Liver (tissue), 9 donors: ENCODE results near the gene CDHR5. TPM values are rescaled to one million over a fixed set of nuclear protein-coding genes. Genes with fewer than 3 reads are reported as not detected.

ENCODE experiments used
- DNase-seq: peaks from one replicate; pipeline ENCODE4 v3.0.0-alpha.2; 2017; ENCODE audit warnings: low spot score
- H3K27ac ChIP-seq, 2 donors: one replicate each; pipeline ENCODE4 v1.7.0; 2013; ENCODE audit warnings: inconsistent platforms in 2 of 2, low read length in 2 of 2, control low read depth in 1 of 2, low read depth in 1 of 2, mild to moderate bottlenecking in 1 of 2
- H3K27me3 ChIP-seq, 4 donors: one replicate each; pipeline versions ENCODE4 v1.6.1 to v1.7.0; 2013; ENCODE audit warnings: low read length in 3 of 4, inconsistent platforms in 1 of 4, mild to moderate bottlenecking in 1 of 4, moderate library complexity in 1 of 4; ENCODE audit not compliant: control insufficient read depth in 4 of 4, insufficient read depth in 4 of 4
- H3K36me3 ChIP-seq, 4 donors: one replicate each; pipeline versions ENCODE4 v1.6.1 to v1.7.0; 2013; ENCODE audit warnings: low read length in 3 of 4, mild to moderate bottlenecking in 3 of 4, low read depth in 1 of 4, moderate library complexity in 1 of 4; ENCODE audit not compliant: control insufficient read depth in 4 of 4, insufficient read depth in 3 of 4
- H3K4me1 ChIP-seq, 4 donors: one replicate each; pipeline versions ENCODE4 v1.6.1 to v1.7.0; 2013; ENCODE audit warnings: low read length in 3 of 4, mild to moderate bottlenecking in 3 of 4, moderate library complexity in 1 of 4; ENCODE audit not compliant: control insufficient read depth in 4 of 4, insufficient read depth in 4 of 4
- H3K4me3 ChIP-seq, 3 donors: one replicate each; pipeline versions ENCODE4 v1.6.1 to v1.7.0; 2013; ENCODE audit warnings: low read length in 3 of 3, control low read depth in 1 of 3, low read depth in 1 of 3, mild to moderate bottlenecking in 1 of 3
- H3K9ac ChIP-seq, 2 donors: one replicate each; pipeline ENCODE4 v1.7.0; 2013; ENCODE audit warnings: low read length in 2 of 2, mild to moderate bottlenecking in 2 of 2, moderate library complexity in 2 of 2, control low read depth in 1 of 2, low read depth in 1 of 2
- H3K9me3 ChIP-seq, 4 donors: one replicate each; pipeline versions ENCODE4 v1.6.1 to v1.7.0; 2013; ENCODE audit warnings: low read length in 3 of 4; ENCODE audit not compliant: control insufficient read depth in 4 of 4
- FOXA1 ChIP-seq: IDR thresholded peaks from 2 replicates; pipeline ENCODE4 v1.6.1; 2016; ENCODE audit warnings: antibody characterized with exemption
- FOXA2 ChIP-seq: IDR thresholded peaks from 2 replicates; pipeline ENCODE4 v1.6.1; 2016; ENCODE audit warnings: antibody characterized with exemption
- GABPA ChIP-seq, 2 donors: IDR thresholded peaks in 1 of 2; conservative IDR thresholded peaks in 1 of 2; 2 replicates each; pipeline ENCODE4 v1.6.1; 2016; ENCODE audit warnings: antibody characterized with exemption in 2 of 2, mild to moderate bottlenecking in 1 of 2, moderate library complexity in 1 of 2
- HNF4A ChIP-seq, 2 donors: conservative IDR thresholded peaks; 2 replicates each; pipeline ENCODE4 v1.6.1; 2016; ENCODE audit warnings: antibody characterized with exemption in 2 of 2, mild to moderate bottlenecking in 2 of 2
- HNF4G ChIP-seq: IDR thresholded peaks from 2 replicates; pipeline ENCODE4 v1.6.1; 2016; ENCODE audit warnings: antibody characterized with exemption
- JUND ChIP-seq, 2 donors: IDR thresholded peaks; 2 replicates each; pipeline ENCODE4 v1.6.1; 2016; ENCODE audit warnings: antibody characterized with exemption in 2 of 2
- MAX ChIP-seq: IDR thresholded peaks from 2 replicates; pipeline ENCODE4 v1.6.1; 2016; ENCODE audit warnings: antibody characterized with exemption
- NR2F2 ChIP-seq: IDR thresholded peaks from 2 replicates; pipeline ENCODE4 v1.6.1; 2016; ENCODE audit warnings: antibody characterized with exemption
- RAD21 ChIP-seq, 2 donors: IDR thresholded peaks; 2 replicates each; pipeline ENCODE4 v1.6.1; 2016; ENCODE audit warnings: antibody characterized with exemption in 2 of 2, mild to moderate bottlenecking in 2 of 2
- REST ChIP-seq: IDR thresholded peaks from 2 replicates; pipeline ENCODE4 v1.6.1; 2016; ENCODE audit warnings: antibody characterized with exemption, mild to moderate bottlenecking
- RXRA ChIP-seq, 2 donors: IDR thresholded peaks; 2 replicates each; pipeline ENCODE4 v1.6.1; 2017 to 2018; ENCODE audit warnings: antibody characterized with exemption in 2 of 2, mild to moderate bottlenecking in 1 of 2
- SP1 ChIP-seq: IDR thresholded peaks from 2 replicates; pipeline ENCODE4 v1.6.1; 2018; ENCODE audit warnings: antibody characterized with exemption, mild to moderate bottlenecking
- TAF1 ChIP-seq: conservative IDR thresholded peaks from 2 replicates; pipeline ENCODE4 v1.6.1; 2016; ENCODE audit warnings: antibody characterized with exemption, mild to moderate bottlenecking
- WGBS: extraction: QIAGEN DNeasy Blood & Tissue Kit; methylation state at CpG from one replicate; pipeline ENCODE4 v1.1.7; 2013; 5-methylcytosine and 5-hydroxymethylcytosine counted together
- polyA plus RNA-seq, 2 donors: library from polyadenylated mRNA; stranded (reverse) in 1 of 2; unstranded in 1 of 2; fragments of 200-250 nt in 1 of 2; fragments of >200 nt in 1 of 2; fragmentation: Nextera tagmentation in 1 of 2; extraction: Ambion mirVana in 1 of 2; gene quantifications; one replicate each; pipeline versions ENCODE4 v1.2.1 to v1.2.3, GENCODE V29; 2013 to 2015
- total RNA-seq, 2 donors: library from RNA; depleted of rRNA; stranded (reverse); fragments of >200 nt; gene quantifications; one replicate each; pipeline ENCODE4 v1.2.3, GENCODE V29; 2014
- TF ChIP-seq, protein P1 (sequence below): fragments of 150-350 bp; IDR thresholded peaks from 2 replicates; pipeline ENCODE4 v1.5.1; 2017; ENCODE audit warnings: improper control_type of control experiment, low read depth, low read length; ENCODE audit not compliant: missing input control
- TF ChIP-seq, protein P2 (sequence below): IDR thresholded peaks from 2 replicates; pipeline ENCODE4 v1.6.1; 2016; ENCODE audit warnings: antibody characterized with exemption
- donor health status: healthy.
- donor health status: healthy.
- donor health status: healthy.
- donor health status: healthy.
- donor health status: healthy.

CDHR5 gene
- total and polyA plus RNA-seq, 4 donors: 29.4 to 86.2 (median 57.2) TPM

DNA sequence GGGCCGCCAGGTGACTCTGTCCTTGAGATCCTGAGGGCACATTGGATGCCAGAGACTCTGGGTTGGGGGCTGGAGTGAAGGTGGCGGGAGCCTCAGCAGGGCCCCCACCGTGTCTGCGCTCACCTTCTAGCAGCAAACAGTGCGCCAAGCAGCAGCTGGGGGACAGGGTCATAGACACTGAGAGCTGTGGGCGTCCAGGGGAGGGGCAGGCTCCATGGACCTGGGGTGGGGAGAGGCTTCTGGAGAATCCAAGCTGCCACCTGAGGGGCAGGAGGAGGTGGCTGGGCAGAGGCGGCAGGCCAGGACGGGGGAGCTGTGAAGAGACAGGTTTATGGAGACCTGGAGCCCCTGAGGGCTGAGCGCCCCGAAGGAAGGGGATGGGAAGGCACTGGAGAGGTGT lies 40.5 kb downstream of the CDHR5 start (continued):
- no peak for TF ChIP-seq TAF1

DNA sequence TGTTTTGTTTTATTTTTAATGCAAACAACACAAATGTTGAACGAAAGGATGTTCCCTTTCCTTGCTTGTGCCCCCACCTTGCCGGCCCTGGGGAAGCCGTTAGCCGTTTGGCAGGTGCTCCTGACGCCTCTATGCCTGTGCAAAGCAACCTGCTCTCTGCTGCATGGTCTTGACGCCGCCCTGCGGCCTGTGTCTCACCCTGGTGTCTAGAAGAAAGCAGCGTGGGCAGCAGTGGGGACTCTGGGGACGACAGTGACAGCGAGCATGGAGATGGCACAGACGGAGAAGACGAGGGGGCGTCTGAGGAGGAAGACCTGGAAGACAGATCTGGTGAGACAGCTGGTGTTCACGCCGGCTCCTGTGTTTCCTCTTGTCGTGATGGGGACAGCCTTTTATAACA lies 43.0 kb downstream of the CDHR5 start:
- Histone ChIP-seq H3K9ac (no peak overlapping the region), H3K9me3 (no peaks in the 10 kb centered on the region), H3K27ac (no peak overlapping the region), H3K27me3 (no peaks in the 10 kb centered on the region), H3K4me3 (no peak overlapping the region), H3K36me3 (peaks cover 0 to 13% (median 9%) of the 10 kb centered on the region in 4 donors), H3K4me1 (peaks cover 22 to 59% (median 50%) of the 10 kb centered on the region in 4 donors)
- no peak for DNase-seq
- 87% methylated on average over 17 of the region's 17 CpGs for WGBS
- TF ChIP-seq, protein P1, sequence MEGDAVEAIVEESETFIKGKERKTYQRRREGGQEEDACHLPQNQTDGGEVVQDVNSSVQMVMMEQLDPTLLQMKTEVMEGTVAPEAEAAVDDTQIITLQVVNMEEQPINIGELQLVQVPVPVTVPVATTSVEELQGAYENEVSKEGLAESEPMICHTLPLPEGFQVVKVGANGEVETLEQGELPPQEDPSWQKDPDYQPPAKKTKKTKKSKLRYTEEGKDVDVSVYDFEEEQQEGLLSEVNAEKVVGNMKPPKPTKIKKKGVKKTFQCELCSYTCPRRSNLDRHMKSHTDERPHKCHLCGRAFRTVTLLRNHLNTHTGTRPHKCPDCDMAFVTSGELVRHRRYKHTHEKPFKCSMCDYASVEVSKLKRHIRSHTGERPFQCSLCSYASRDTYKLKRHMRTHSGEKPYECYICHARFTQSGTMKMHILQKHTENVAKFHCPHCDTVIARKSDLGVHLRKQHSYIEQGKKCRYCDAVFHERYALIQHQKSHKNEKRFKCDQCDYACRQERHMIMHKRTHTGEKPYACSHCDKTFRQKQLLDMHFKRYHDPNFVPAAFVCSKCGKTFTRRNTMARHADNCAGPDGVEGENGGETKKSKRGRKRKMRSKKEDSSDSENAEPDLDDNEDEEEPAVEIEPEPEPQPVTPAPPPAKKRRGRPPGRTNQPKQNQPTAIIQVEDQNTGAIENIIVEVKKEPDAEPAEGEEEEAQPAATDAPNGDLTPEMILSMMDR: no peak
- TF ChIP-seq RXRA (IDR thresholded peaks at IDR 0.05) (no peak), HNF4A (conservative IDR thresholded peaks at IDR 0.05) (peak in 1 of 2 donors; percentile 2)

- no peak for TF ChIP-seq HNF4G
- no peak for TF ChIP-seq FOXA2
- TF ChIP-seq GABPA (IDR thresholded peaks at IDR 0.05 in 1 of 2, conservative IDR thresholded peaks at IDR 0.05 in 1 of 2): no peak
- no peak for TF ChIP-seq RAD21 (IDR thresholded peaks at IDR 0.05)
- peak; percentile 12 to 58 for TF ChIP-seq HNF4A (conservative IDR thresholded peaks at IDR 0.05)
- peak in 1 of 2 donors; percentile 54 for TF ChIP-seq RXRA (IDR thresholded peaks at IDR 0.05)
- no peak for TF ChIP-seq MAX
- TF ChIP-seq REST: no peak
- no peak for TF ChIP-seq FOXA1
- TF ChIP-seq NR2F2: no peak
- TF ChIP-seq JUND (IDR thresholded peaks at IDR 0.05): no peak
- no peak for TF ChIP-seq SP1
- TF ChIP-seq, protein P2, sequence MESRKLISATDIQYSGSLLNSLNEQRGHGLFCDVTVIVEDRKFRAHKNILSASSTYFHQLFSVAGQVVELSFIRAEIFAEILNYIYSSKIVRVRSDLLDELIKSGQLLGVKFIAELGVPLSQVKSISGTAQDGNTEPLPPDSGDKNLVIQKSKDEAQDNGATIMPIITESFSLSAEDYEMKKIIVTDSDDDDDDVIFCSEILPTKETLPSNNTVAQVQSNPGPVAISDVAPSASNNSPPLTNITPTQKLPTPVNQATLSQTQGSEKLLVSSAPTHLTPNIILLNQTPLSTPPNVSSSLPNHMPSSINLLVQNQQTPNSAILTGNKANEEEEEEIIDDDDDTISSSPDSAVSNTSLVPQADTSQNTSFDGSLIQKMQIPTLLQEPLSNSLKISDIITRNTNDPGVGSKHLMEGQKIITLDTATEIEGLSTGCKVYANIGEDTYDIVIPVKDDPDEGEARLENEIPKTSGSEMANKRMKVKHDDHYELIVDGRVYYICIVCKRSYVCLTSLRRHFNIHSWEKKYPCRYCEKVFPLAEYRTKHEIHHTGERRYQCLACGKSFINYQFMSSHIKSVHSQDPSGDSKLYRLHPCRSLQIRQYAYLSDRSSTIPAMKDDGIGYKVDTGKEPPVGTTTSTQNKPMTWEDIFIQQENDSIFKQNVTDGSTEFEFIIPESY: no peak
- TF ChIP-seq, protein P1: no peak
- Histone ChIP-seq H3K27ac (peak overlapping the region in 1 of 2 donors; percentile 34), H3K27me3 (no peaks in the 10 kb centered on the region), H3K9ac (no peak overlapping the region), H3K9me3 (no peaks in the 10 kb centered on the region), H3K36me3 (peaks cover 0 to 13% (median 9%) of the 10 kb centered on the region in 4 donors), H3K4me3 (no peak overlapping the region), H3K4me1 (peaks cover 19 to 55% (median 47%) of the 10 kb centered on the region in 4 donors)
- WGBS: 47% methylated on average over 14 of the region's 14 CpGs
- no peak for DNase-seq
These were observed 43.4 kb downstream of the CDHR5 start for GRCh38 chr11:581342-581741.
